KMS-11 (cell line): ENCODE measurements around the gene SRPK3.

Source experiments
- H2AFZ ChIP-seq: fragments of 200-600 bp; sonication (generic); 2 replicates; pipeline ENCODE4 v1.6.1; 2016; ENCODE audit warnings: antibody characterized with exemption, mixed run types, low read depth
- H3K27ac ChIP-seq: fragments of 200-600 bp; sonication (generic); 2 replicates; pipeline ENCODE4 v1.6.1; 2016; ENCODE audit warnings: mild to moderate bottlenecking, mixed run types
- H3K27me3 ChIP-seq: fragments of 200-600 bp; sonication (generic); 2 replicates; pipeline ENCODE4 v1.6.1; 2017; ENCODE audit warnings: mild to moderate bottlenecking, low read depth, mixed run types, moderate library complexity; ENCODE audit not compliant: insufficient read depth
- H3K36me3 ChIP-seq: fragments of 200-600 bp; sonication (generic); 2 replicates; pipeline ENCODE4 v1.6.1; 2017; ENCODE audit warnings: mild to moderate bottlenecking, mixed run types; ENCODE audit not compliant: insufficient read depth
- H3K4me1 ChIP-seq: fragments of 200-600 bp; sonication (generic); 2 replicates; pipeline ENCODE4 v1.6.1; 2016; ENCODE audit warnings: mild to moderate bottlenecking, low read depth, mixed run types; ENCODE audit not compliant: poor library complexity, severe bottlenecking
- H3K4me2 ChIP-seq: fragments of 200-600 bp; sonication (generic); 2 replicates; pipeline ENCODE4 v1.7.0; 2016; ENCODE audit warnings: mild to moderate bottlenecking, mixed run types
- H3K4me3 ChIP-seq: fragments of 200-600 bp; sonication (generic); IDR thresholded peaks from 2 replicates; pipeline ENCODE4 v1.6.1; 2017; ENCODE audit warnings: low read depth, low read length, mixed read lengths; ENCODE audit not compliant: insufficient read depth
- H3K79me2 ChIP-seq: fragments of 200-600 bp; sonication (generic); 2 replicates; pipeline ENCODE4 v1.6.1; 2016; ENCODE audit warnings: low read depth, mixed run types; ENCODE audit not compliant: insufficient read depth
- H3K9ac ChIP-seq: fragments of 200-600 bp; sonication (generic); 2 replicates; pipeline ENCODE4 v1.6.1; 2016; ENCODE audit warnings: mild to moderate bottlenecking, mixed run types
- H4K20me1 ChIP-seq: fragments of 200-600 bp; sonication (generic); 2 replicates; pipeline ENCODE4 v1.6.1; 2016; ENCODE audit warnings: mild to moderate bottlenecking, mixed run types; ENCODE audit not compliant: insufficient read depth
- TF ChIP-seq, protein P1 (sequence below): fragments of 200-600 bp; sonication (generic); conservative IDR thresholded peaks from 2 replicates; pipeline ENCODE4 v1.6.1; 2017; ENCODE audit warnings: low read depth, mild to moderate bottlenecking, antibody characterized with exemption, low read length, moderate library complexity, mixed read lengths

SRPK3 gene

DNA sequence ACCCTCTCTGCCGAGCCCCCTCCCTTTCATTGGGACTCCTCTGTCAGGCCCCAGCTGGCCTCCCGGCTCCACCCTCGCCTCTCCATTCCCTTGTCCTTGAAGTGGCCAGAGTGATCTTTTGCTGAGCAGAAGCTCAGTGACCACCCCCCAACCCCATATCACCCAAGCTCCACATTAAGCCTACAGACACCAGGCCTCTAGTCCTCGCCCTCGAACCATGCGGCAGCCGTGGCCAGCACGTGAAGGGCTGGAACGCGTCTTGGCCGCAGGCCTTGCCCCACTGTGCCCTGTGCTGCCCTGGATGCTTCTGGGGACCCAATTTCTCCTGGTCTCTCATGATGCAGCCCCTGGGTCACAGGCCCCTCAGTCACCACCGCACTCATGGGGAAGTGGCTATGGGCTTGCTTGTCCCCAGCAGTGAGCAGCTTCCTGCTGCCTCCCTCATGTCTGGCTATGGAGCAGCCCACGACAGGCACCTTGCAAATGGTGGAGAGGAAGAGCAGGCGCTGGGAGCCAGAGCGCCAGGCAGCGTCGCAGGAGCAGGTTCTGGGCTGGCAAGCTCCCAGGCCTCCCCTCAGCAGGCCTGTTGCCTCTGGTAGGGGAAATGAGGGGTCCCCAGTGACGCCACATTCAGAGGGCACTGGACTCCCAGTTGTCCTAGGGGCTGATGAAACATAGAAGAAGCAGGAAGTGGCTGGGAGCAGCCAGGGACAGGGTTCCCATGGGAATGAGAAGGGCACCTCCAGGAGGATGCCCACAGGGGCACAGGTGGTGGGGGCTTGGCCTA is 757 bp upstream of the SRPK3 start:
- Histone ChIP-seq H4K20me1 (no peaks in the 10 kb centered on the region), H3K4me2 (no peak overlapping the region), H2AFZ (no peak overlapping the region), H3K9ac (no peak overlapping the region), H3K4me1 (no peaks in the 10 kb centered on the region), H3K4me3 (no peak overlapping the region), H3K36me3 (no peaks in the 10 kb centered on the region), H3K27me3 (peaks cover 6% of the 10 kb centered on the region; the same call in 1 of the 2 replicates), H3K27ac (no peak overlapping the region), H3K79me2 (no peaks in the 10 kb centered on the region)
- TF ChIP-seq, protein P1, sequence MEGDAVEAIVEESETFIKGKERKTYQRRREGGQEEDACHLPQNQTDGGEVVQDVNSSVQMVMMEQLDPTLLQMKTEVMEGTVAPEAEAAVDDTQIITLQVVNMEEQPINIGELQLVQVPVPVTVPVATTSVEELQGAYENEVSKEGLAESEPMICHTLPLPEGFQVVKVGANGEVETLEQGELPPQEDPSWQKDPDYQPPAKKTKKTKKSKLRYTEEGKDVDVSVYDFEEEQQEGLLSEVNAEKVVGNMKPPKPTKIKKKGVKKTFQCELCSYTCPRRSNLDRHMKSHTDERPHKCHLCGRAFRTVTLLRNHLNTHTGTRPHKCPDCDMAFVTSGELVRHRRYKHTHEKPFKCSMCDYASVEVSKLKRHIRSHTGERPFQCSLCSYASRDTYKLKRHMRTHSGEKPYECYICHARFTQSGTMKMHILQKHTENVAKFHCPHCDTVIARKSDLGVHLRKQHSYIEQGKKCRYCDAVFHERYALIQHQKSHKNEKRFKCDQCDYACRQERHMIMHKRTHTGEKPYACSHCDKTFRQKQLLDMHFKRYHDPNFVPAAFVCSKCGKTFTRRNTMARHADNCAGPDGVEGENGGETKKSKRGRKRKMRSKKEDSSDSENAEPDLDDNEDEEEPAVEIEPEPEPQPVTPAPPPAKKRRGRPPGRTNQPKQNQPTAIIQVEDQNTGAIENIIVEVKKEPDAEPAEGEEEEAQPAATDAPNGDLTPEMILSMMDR: no peak

DNA sequence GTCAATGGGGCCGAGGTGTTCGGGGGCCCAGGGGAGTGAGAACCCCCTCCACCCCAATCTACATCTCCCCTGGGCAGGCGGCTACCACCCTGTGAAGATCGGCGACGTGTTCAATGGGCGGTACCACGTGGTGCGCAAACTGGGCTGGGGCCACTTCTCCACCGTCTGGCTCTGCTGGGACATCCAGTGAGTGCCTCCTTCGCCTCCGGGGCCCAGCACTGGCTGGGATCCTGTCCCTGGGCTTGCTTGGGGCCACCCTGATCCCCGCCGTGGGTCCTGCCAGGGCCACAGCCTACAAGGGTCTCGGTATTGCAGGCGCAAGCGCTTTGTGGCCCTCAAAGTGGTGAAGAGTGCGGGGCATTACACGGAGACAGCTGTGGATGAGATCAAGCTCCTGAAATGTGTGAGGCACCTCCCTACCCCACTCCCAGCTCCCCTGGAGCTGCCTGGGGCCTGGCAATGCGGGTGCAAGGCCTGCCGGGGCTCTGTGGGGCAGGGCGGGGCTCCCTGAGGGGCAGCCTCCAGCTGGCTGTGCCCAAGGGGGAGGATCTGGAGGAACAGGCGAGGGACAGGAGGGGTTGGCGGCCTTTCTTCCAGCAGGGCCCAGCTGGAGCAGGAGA is 697 bp downstream of the SRPK3 start:
- no peaks in the 10 kb centered on the region for H3K79me2 ChIP-seq
- H3K9ac ChIP-seq: no peak overlapping the region
- no peak overlapping the region for H3K27ac ChIP-seq
- no peak overlapping the region for H3K4me3 ChIP-seq
- no peaks in the 10 kb centered on the region for H4K20me1 ChIP-seq
- no peak overlapping the region for H3K4me2 ChIP-seq
- peaks cover 6% of the 10 kb centered on the region; the same call in 1 of the 2 replicates for H3K27me3 ChIP-seq
- H2AFZ ChIP-seq: no peak overlapping the region
- no peaks in the 10 kb centered on the region for H3K4me1 ChIP-seq
- H3K36me3 ChIP-seq: no peaks in the 10 kb centered on the region
- TF ChIP-seq, protein P1: no peak

DNA sequence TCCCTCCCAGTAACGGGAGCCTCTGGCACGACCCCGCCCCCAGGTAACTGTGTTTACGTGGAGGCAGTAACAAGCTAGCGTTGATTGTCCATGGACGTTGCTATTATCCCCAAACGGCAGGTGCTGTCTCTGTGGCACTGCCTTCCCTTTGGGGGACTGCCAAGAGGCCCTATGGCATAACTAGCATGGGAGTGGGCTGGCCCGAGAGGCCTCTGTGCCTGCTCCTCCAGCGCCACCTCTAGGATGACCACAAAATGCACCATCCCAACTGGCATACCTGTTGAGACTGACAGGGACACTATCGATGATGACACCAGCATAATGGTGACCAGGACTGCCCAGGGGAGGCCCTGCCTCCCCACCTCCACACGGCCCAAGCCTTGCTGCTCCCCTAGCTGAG is 1.5 kb downstream of the SRPK3 start:
- H3K4me1 ChIP-seq: no peaks in the 10 kb centered on the region

DNA sequence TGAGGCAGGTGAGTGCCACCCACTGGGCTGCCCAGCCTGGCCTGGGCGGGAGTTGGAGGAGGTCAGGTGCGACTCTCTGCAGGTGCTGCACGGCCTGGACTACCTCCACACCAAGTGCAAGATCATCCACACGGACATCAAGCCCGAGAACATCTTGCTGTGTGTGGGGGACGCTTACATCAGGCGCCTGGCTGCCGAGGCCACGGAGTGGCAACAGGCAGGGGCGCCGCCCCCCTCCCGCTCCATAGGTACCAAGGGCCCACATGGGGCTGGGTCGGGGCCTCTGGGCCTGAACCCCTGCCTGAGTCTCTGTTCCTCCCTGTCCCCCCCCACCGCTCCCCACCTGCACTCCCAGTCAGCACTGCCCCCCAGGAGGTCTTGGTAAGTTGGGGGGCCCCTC is 2.0 kb downstream of the SRPK3 start:
- TF ChIP-seq, protein P1: no peak
- H3K27me3 ChIP-seq: peaks cover 6% of the 10 kb centered on the region; the same call in 1 of the 2 replicates
- H3K4me1 ChIP-seq: no peaks in the 10 kb centered on the region
- H3K4me3 ChIP-seq: no peak overlapping the region
- H3K36me3 ChIP-seq: no peaks in the 10 kb centered on the region
- H3K27ac ChIP-seq: no peak overlapping the region
- H2AFZ ChIP-seq: no peak overlapping the region
- H3K9ac ChIP-seq: no peak overlapping the region
- no peaks in the 10 kb centered on the region for H3K79me2 ChIP-seq
- H3K4me2 ChIP-seq: no peak overlapping the region
- no peaks in the 10 kb centered on the region for H4K20me1 ChIP-seq

More for the DNA sequence above, 1.5 kb downstream of the SRPK3 start:
- H3K4me3 ChIP-seq: no peak overlapping the region
- TF ChIP-seq, protein P1: no peak
- H3K9ac ChIP-seq: no peak overlapping the region
- H3K36me3 ChIP-seq: no peaks in the 10 kb centered on the region
- no peaks in the 10 kb centered on the region for H3K79me2 ChIP-seq
- no peaks in the 10 kb centered on the region for H4K20me1 ChIP-seq
- no peak overlapping the region for H3K4me2 ChIP-seq
- H3K27me3 ChIP-seq: peaks cover 6% of the 10 kb centered on the region; the same call in 1 of the 2 replicates
- no peak overlapping the region for H2AFZ ChIP-seq
- H3K27ac ChIP-seq: no peak overlapping the region
